GM19099 (cell line): ENCODE results near the gene ATXN7L3.

Experiments used
- POLR2A ChIP-seq: IDR thresholded peaks from 3 replicates; pipeline ENCODE4 v1.6.1; 2011; ENCODE audit warnings: low read depth; ENCODE audit not compliant: insufficient read length; ENCODE audit errors: extremely low read depth

Gene ATXN7L3

DNA sequence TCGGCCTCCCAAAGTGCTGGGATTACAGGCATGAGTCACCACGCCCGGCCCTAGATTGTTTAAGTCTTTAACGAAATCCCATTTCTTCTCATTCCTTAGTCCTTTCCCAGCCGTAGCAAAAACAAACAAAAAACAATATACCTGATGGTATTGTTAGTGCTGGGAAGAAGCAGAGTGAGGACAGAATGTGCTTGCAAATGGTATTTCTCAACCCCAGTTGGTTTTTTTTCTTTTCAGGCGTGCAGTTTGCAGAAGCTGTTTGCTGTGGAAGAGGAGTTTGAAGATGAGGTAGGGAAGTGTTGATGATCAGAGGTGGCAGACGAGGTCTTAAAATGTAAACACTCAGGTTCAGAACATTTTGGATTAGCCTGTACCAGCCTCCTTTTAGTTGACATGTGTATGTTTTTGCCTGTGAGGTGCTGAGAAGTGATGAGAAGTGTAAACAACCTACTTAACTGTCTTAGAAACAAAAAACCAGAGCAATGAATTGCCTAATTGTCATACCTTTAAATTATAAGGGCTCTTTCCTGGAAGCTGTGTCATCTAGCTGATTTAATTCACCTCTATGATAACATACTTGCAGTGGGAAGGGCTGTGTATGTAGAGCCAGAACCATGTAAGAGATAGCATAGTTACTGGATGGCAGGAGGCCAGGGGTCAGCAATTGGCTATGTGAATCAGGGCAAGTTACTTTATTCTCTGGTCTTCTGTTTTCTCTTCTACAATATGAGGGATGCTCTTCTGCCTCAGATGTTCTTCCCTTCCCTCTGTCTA is 54.5 kb downstream of the ATXN7L3 start:
- TF ChIP-seq POLR2A: no peak
